Chondrocyte (in vitro differentiated cells): ENCODE results near the gene RALGPS1. TPM values are rescaled to one million over a fixed set of nuclear protein-coding genes. Genes with fewer than 3 reads are reported as not detected.
A peak's percentile ranks its signal among the peaks of the same experiment; 100 is the strongest.

Experiments
- DNase-seq: peaks from one replicate; pipeline ENCODE4 v3.0.0; 2021; ENCODE audit warnings: mixed read lengths, low spot score
- H3K27ac Mint-ChIP-seq: one replicate; pipeline ENCODE4 v1.8.0; 2021; ENCODE audit warnings: mild to moderate bottlenecking, moderate library complexity, mixed read lengths; ENCODE audit not compliant: unreplicated experiment
- H3K27me3 Mint-ChIP-seq: 2 replicates; pipeline ENCODE4 v1.8.0; 2021; ENCODE audit warnings: low read depth, mixed read lengths
- H3K36me3 Mint-ChIP-seq: 2 replicates; pipeline ENCODE4 v1.8.0; 2021; ENCODE audit warnings: low read depth, mixed read lengths
- H3K4me1 Mint-ChIP-seq: 2 replicates; pipeline ENCODE4 v1.8.0; 2021; ENCODE audit warnings: low read depth, mild to moderate bottlenecking, mixed read lengths
- H3K4me3 Mint-ChIP-seq: one replicate; pipeline ENCODE4 v1.8.0; 2021; ENCODE audit warnings: mild to moderate bottlenecking, moderate library complexity, mixed read lengths; ENCODE audit not compliant: unreplicated experiment
- H3K9me3 Mint-ChIP-seq: 2 replicates; pipeline ENCODE4 v1.8.0; 2021; ENCODE audit warnings: low read depth, mixed read lengths
- total RNA-seq: library from RNA; stranded (reverse); gene quantifications from 3 replicates; pipeline ENCODE4 v1.2.1, GENCODE V29; 2021
- TF ChIP-seq, protein P1 (sequence below): fragments of 200-600 bp; sonication (generic); IDR thresholded peaks from 2 replicates; pipeline ENCODE4 v1.5.0; 2021; ENCODE audit warnings: antibody characterized with exemption, mild to moderate bottlenecking, moderate library complexity

Gene RALGPS1
- total RNA-seq, 1 donor from 2014 or later, result 8.1 TPM

DNA sequence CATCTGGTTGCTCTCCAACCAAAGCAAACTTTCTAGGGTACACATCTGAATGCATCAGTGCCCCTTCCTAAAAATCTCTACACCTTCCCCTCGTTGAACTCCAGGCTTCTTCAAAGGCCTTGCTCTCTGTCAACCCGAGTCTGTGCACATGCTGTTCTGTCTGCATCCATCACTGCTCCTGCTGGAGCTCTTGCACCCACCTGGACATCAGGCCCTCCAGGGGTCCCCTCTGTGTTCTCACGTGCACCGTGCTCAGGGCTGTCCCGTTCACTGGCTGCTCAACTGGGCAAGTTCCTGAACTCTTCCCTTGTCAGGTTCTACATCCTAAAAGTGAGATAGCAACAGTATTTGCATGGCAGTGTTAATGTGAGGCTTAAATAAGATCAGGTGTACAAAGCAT is 270.6 kb downstream of the RALGPS1 start:
- Mint-ChIP-seq H3K27me3 (no peaks in the 10 kb centered on the region), H3K4me3 (no peak overlapping the region), H3K36me3 (no peaks in the 10 kb centered on the region), H3K27ac (peak overlapping the region; percentile 99), H3K9me3 (no peaks in the 10 kb centered on the region), H3K4me1 (peaks cover 59% of the 10 kb centered on the region)
- TF ChIP-seq, protein P1, sequence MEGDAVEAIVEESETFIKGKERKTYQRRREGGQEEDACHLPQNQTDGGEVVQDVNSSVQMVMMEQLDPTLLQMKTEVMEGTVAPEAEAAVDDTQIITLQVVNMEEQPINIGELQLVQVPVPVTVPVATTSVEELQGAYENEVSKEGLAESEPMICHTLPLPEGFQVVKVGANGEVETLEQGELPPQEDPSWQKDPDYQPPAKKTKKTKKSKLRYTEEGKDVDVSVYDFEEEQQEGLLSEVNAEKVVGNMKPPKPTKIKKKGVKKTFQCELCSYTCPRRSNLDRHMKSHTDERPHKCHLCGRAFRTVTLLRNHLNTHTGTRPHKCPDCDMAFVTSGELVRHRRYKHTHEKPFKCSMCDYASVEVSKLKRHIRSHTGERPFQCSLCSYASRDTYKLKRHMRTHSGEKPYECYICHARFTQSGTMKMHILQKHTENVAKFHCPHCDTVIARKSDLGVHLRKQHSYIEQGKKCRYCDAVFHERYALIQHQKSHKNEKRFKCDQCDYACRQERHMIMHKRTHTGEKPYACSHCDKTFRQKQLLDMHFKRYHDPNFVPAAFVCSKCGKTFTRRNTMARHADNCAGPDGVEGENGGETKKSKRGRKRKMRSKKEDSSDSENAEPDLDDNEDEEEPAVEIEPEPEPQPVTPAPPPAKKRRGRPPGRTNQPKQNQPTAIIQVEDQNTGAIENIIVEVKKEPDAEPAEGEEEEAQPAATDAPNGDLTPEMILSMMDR, result no peak
- peak; percentile 41 for DNase-seq

- peaks cover 55% of the 10 kb centered on the region for H3K4me1 Mint-ChIP-seq
- H3K27ac Mint-ChIP-seq, result peak overlapping the region; percentile 99
- H3K36me3 Mint-ChIP-seq, result no peaks in the 10 kb centered on the region
- H3K4me3 Mint-ChIP-seq, result peak overlapping the region; percentile 58
- H3K27me3 Mint-ChIP-seq, result no peaks in the 10 kb centered on the region
- TF ChIP-seq, protein P1, result no peak
- H3K9me3 Mint-ChIP-seq, result no peaks in the 10 kb centered on the region
- DNase-seq, result peak; percentile 82
Observed at GRCh38 chr9:127185931-127186781, 271.6 kb downstream of the RALGPS1 start.

GRCh38 chr9:127186806-127187205 is 272.2 kb downstream of the RALGPS1 start:
- peak overlapping the region; percentile 99 for H3K27ac Mint-ChIP-seq

DNA sequence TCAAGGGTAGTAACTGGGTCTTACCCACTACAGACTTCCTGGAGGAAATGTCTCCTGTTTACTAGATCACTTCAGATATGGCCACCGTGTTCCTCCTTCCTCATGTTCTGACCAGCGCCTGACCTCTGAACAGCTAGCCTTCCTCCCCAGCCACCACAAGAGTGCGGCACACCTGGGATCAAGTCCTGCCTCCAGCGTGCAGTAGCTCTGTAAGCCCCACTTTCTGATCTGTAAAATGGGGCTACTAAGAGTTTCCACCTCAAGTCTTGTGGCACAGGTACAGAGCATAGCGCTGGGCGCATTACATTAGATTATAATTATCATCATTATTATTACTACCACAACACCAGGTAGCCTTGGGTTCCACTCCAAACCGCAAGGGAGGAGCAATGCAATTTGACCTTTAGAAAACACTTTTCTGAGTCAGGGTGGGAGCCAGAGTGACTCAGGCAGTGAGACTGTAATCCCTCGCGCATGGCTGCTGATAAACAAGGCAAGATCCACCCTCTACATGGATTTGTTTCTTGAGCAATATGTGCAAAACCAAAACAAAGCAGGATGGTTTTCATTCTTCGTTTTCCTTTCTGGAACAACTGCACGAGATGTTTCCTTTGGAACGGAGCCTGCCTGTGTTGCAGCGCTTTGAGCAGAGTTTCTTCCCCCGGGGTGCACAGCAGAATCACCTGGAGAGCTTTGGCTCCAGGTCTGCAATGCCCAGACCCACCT is 272.8 kb downstream of the RALGPS1 start:
- Mint-ChIP-seq H3K4me3 (no peak overlapping the region), H3K27ac (peak overlapping the region; percentile 99), H3K36me3 (no peaks in the 10 kb centered on the region), H3K9me3 (no peaks in the 10 kb centered on the region), H3K27me3 (no peaks in the 10 kb centered on the region), H3K4me1 (peaks cover 55% of the 10 kb centered on the region)
- TF ChIP-seq, protein P1, result no peak
- peak; percentile 36 for DNase-seq

More at GRCh38 chr9:127186806-127187205, 272.2 kb downstream of the RALGPS1 start:
- Mint-ChIP-seq H3K27me3 (no peaks in the 10 kb centered on the region), H3K9me3 (no peaks in the 10 kb centered on the region), H3K4me1 (peaks cover 55% of the 10 kb centered on the region), H3K4me3 (peak overlapping the region; percentile 58), H3K36me3 (no peaks in the 10 kb centered on the region)
- DNase-seq, result no peak
- TF ChIP-seq, protein P1, result no peak

- DNase-seq, result peak; percentile 32
- no peak overlapping the region for H3K27ac Mint-ChIP-seq
- no peak overlapping the region for H3K4me3 Mint-ChIP-seq
- peaks cover 4% of the 10 kb centered on the region for H3K27me3 Mint-ChIP-seq
- TF ChIP-seq, protein P1, result no peak
- no peaks in the 10 kb centered on the region for H3K9me3 Mint-ChIP-seq
- H3K4me1 Mint-ChIP-seq, result peaks cover 49% of the 10 kb centered on the region
- H3K36me3 Mint-ChIP-seq, result peaks cover 1% of the 10 kb centered on the region
Observed at GRCh38 chr9:127188396-127188795, 273.8 kb downstream of the RALGPS1 start.
